KMS-11 (cell line): ENCODE measurements around the gene HEPACAM.

ENCODE experiments used
- H2AFZ ChIP-seq: fragments of 200-600 bp; sonication (generic); 2 replicates; pipeline ENCODE4 v1.6.1; 2016; ENCODE audit warnings: antibody characterized with exemption, mixed run types, low read depth
- H3K27ac ChIP-seq: fragments of 200-600 bp; sonication (generic); 2 replicates; pipeline ENCODE4 v1.6.1; 2016; ENCODE audit warnings: mild to moderate bottlenecking, mixed run types
- H3K27me3 ChIP-seq: fragments of 200-600 bp; sonication (generic); 2 replicates; pipeline ENCODE4 v1.6.1; 2017; ENCODE audit warnings: mild to moderate bottlenecking, low read depth, mixed run types, moderate library complexity; ENCODE audit not compliant: insufficient read depth
- H3K36me3 ChIP-seq: fragments of 200-600 bp; sonication (generic); 2 replicates; pipeline ENCODE4 v1.6.1; 2017; ENCODE audit warnings: mild to moderate bottlenecking, mixed run types; ENCODE audit not compliant: insufficient read depth
- H3K4me1 ChIP-seq: fragments of 200-600 bp; sonication (generic); 2 replicates; pipeline ENCODE4 v1.6.1; 2016; ENCODE audit warnings: mild to moderate bottlenecking, low read depth, mixed run types; ENCODE audit not compliant: poor library complexity, severe bottlenecking
- H3K4me2 ChIP-seq: fragments of 200-600 bp; sonication (generic); 2 replicates; pipeline ENCODE4 v1.7.0; 2016; ENCODE audit warnings: mild to moderate bottlenecking, mixed run types
- H3K4me3 ChIP-seq: fragments of 200-600 bp; sonication (generic); IDR thresholded peaks from 2 replicates; pipeline ENCODE4 v1.6.1; 2017; ENCODE audit warnings: low read depth, low read length, mixed read lengths; ENCODE audit not compliant: insufficient read depth
- H3K79me2 ChIP-seq: fragments of 200-600 bp; sonication (generic); 2 replicates; pipeline ENCODE4 v1.6.1; 2016; ENCODE audit warnings: low read depth, mixed run types; ENCODE audit not compliant: insufficient read depth
- H3K9ac ChIP-seq: fragments of 200-600 bp; sonication (generic); 2 replicates; pipeline ENCODE4 v1.6.1; 2016; ENCODE audit warnings: mild to moderate bottlenecking, mixed run types
- H4K20me1 ChIP-seq: fragments of 200-600 bp; sonication (generic); 2 replicates; pipeline ENCODE4 v1.6.1; 2016; ENCODE audit warnings: mild to moderate bottlenecking, mixed run types; ENCODE audit not compliant: insufficient read depth
- TF ChIP-seq, protein P1 (sequence below): fragments of 200-600 bp; sonication (generic); conservative IDR thresholded peaks from 2 replicates; pipeline ENCODE4 v1.6.1; 2017; ENCODE audit warnings: low read depth, mild to moderate bottlenecking, antibody characterized with exemption, low read length, moderate library complexity, mixed read lengths

Gene HEPACAM

GRCh38 chr11:124923296-124923695 lies 12.6 kb downstream of the HEPACAM start:
- Histone ChIP-seq H3K4me1 (no peaks in the 10 kb centered on the region), H3K36me3 (no peaks in the 10 kb centered on the region), H3K9ac (no peak overlapping the region), H3K27ac (no peak overlapping the region), H3K4me2 (no peak overlapping the region), H2AFZ (no peak overlapping the region), H3K4me3 (no peak overlapping the region), H4K20me1 (no peaks in the 10 kb centered on the region), H3K79me2 (no peaks in the 10 kb centered on the region), H3K27me3 (no peaks in the 10 kb centered on the region)
- TF ChIP-seq, protein P1, sequence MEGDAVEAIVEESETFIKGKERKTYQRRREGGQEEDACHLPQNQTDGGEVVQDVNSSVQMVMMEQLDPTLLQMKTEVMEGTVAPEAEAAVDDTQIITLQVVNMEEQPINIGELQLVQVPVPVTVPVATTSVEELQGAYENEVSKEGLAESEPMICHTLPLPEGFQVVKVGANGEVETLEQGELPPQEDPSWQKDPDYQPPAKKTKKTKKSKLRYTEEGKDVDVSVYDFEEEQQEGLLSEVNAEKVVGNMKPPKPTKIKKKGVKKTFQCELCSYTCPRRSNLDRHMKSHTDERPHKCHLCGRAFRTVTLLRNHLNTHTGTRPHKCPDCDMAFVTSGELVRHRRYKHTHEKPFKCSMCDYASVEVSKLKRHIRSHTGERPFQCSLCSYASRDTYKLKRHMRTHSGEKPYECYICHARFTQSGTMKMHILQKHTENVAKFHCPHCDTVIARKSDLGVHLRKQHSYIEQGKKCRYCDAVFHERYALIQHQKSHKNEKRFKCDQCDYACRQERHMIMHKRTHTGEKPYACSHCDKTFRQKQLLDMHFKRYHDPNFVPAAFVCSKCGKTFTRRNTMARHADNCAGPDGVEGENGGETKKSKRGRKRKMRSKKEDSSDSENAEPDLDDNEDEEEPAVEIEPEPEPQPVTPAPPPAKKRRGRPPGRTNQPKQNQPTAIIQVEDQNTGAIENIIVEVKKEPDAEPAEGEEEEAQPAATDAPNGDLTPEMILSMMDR = no peak

- Histone ChIP-seq H3K4me1 (no peaks in the 10 kb centered on the region), H3K36me3 (no peaks in the 10 kb centered on the region), H3K9ac (no peak overlapping the region), H2AFZ (no peak overlapping the region), H3K27ac (no peak overlapping the region), H3K79me2 (no peaks in the 10 kb centered on the region), H3K4me2 (no peak overlapping the region), H3K27me3 (no peaks in the 10 kb centered on the region), H4K20me1 (no peaks in the 10 kb centered on the region), H3K4me3 (no peak overlapping the region)
- TF ChIP-seq, protein P1 = no peak
Measured at GRCh38 chr11:124922831-124923230, 13.0 kb downstream of the HEPACAM start.

GRCh38 chr11:124920870-124921609 lies 14.8 kb downstream of the HEPACAM start:
- no peak overlapping the region for H3K9ac ChIP-seq
- H3K27ac ChIP-seq = no peak overlapping the region
- H3K36me3 ChIP-seq = no peaks in the 10 kb centered on the region
- no peaks in the 10 kb centered on the region for H3K4me1 ChIP-seq
- no peak overlapping the region for H3K4me2 ChIP-seq
- no peak overlapping the region for H2AFZ ChIP-seq
- H3K27me3 ChIP-seq = no peaks in the 10 kb centered on the region
- TF ChIP-seq, protein P1 = no peak
- no peaks in the 10 kb centered on the region for H4K20me1 ChIP-seq
- H3K4me3 ChIP-seq = no peak overlapping the region
- no peaks in the 10 kb centered on the region for H3K79me2 ChIP-seq

GRCh38 chr11:124920356-124920755 lies 15.5 kb downstream of the HEPACAM start:
- Histone ChIP-seq H3K9ac (no peak overlapping the region), H3K4me3 (no peak overlapping the region), H4K20me1 (no peaks in the 10 kb centered on the region), H3K79me2 (no peaks in the 10 kb centered on the region), H2AFZ (no peak overlapping the region), H3K4me2 (no peak overlapping the region), H3K36me3 (no peaks in the 10 kb centered on the region), H3K27me3 (no peaks in the 10 kb centered on the region), H3K4me1 (no peaks in the 10 kb centered on the region), H3K27ac (no peak overlapping the region)
- TF ChIP-seq, protein P1 = no peak
